ENCODE results near the gene LRRC4C. TPM values are rescaled to one million over a fixed set of nuclear protein-coding genes. Genes with fewer than 3 reads are reported as not detected.
"Not testable (repeated sequence)": the region's sequence is repeated elsewhere in the genome, so short reads cannot be mapped to it uniquely, and the experiment has no call there.

LRRC4C gene
- total RNA-seq, 1 donor from 2014 or later, result 16.9 TPM

GRCh38 chr11:40952479-40952878 is 507.0 kb downstream of the LRRC4C start:
- Mint-ChIP-seq H3K4me3 (no peak overlapping the region), H3K9me3 (peaks cover 5% of the 10 kb centered on the region), H3K27me3 (ENCODE audit: low read depth) (no peaks in the 10 kb centered on the region), H3K27ac (no peak overlapping the region), H3K4me1 (no peaks in the 10 kb centered on the region), H3K36me3 (no peaks in the 10 kb centered on the region)
- no peak for DNase-seq (ENCODE audit: low spot score in 2 of 2, unreplicated experiment in 2 of 2)
- no peak for TF ChIP-seq CTCF (IDR thresholded peaks at IDR 0.05; ENCODE audit: unreplicated experiment)

- H3K27ac Mint-ChIP-seq, result no peak overlapping the region
- H3K9me3 Mint-ChIP-seq, result no peaks in the 10 kb centered on the region
- H3K4me3 Mint-ChIP-seq, result no peak overlapping the region
- no peaks in the 10 kb centered on the region for H3K36me3 Mint-ChIP-seq
- no peak for DNase-seq (ENCODE audit: low spot score in 2 of 2, unreplicated experiment in 2 of 2)
- peaks cover 5% of the 10 kb centered on the region for H3K4me1 Mint-ChIP-seq
- H3K27me3 Mint-ChIP-seq (ENCODE audit: low read depth), result peaks cover 9% of the 10 kb centered on the region
- no peak for TF ChIP-seq CTCF (IDR thresholded peaks at IDR 0.05; ENCODE audit: unreplicated experiment)
Observed at GRCh38 chr11:40938002-40938401, 521.5 kb downstream of the LRRC4C start.

- Mint-ChIP-seq H3K36me3 (no peaks in the 10 kb centered on the region), H3K4me3 (no peak overlapping the region), H3K9me3 (no peaks in the 10 kb centered on the region), H3K27me3 (ENCODE audit: low read depth) (no peaks in the 10 kb centered on the region), H3K4me1 (no peaks in the 10 kb centered on the region), H3K27ac (no peak overlapping the region)
- TF ChIP-seq CTCF (IDR thresholded peaks at IDR 0.05; ENCODE audit: unreplicated experiment), result no peak
- no peak for DNase-seq (ENCODE audit: low spot score in 2 of 2, unreplicated experiment in 2 of 2)
Observed at GRCh38 chr11:40924915-40925314, 534.5 kb downstream of the LRRC4C start.

- H3K27me3 Mint-ChIP-seq (ENCODE audit: low read depth), result no peaks in the 10 kb centered on the region
- H3K4me3 Mint-ChIP-seq, result no peak overlapping the region
- H3K27ac Mint-ChIP-seq, result no peak overlapping the region
- DNase-seq (ENCODE audit: low spot score in 2 of 2, unreplicated experiment in 2 of 2), result no peak
- H3K4me1 Mint-ChIP-seq, result no peaks in the 10 kb centered on the region
- H3K9me3 Mint-ChIP-seq, result no peaks in the 10 kb centered on the region
- H3K36me3 Mint-ChIP-seq, result no peaks in the 10 kb centered on the region
- TF ChIP-seq CTCF (IDR thresholded peaks at IDR 0.05; ENCODE audit: unreplicated experiment), result no peak
Observed at GRCh38 chr11:40921246-40921645, 538.2 kb downstream of the LRRC4C start.

- H3K9me3 Mint-ChIP-seq, result peaks cover 24% of the 10 kb centered on the region
- not testable (repeated sequence) for H3K27ac Mint-ChIP-seq; H3K27me3 Mint-ChIP-seq (ENCODE audit: low read depth); DNase-seq (ENCODE audit: low spot score in 2 of 2, unreplicated experiment in 2 of 2); H3K4me3 Mint-ChIP-seq; H3K36me3 Mint-ChIP-seq; H3K4me1 Mint-ChIP-seq
Observed at GRCh38 chr11:40910774-40911173, 548.7 kb downstream of the LRRC4C start.

- Mint-ChIP-seq H3K27ac (no peak overlapping the region), H3K4me1 (peaks cover 3% of the 10 kb centered on the region), H3K36me3 (no peaks in the 10 kb centered on the region), H3K27me3 (ENCODE audit: low read depth) (no peaks in the 10 kb centered on the region), H3K9me3 (peaks cover 4% of the 10 kb centered on the region), H3K4me3 (no peak overlapping the region)
- DNase-seq (ENCODE audit: low spot score in 2 of 2, unreplicated experiment in 2 of 2), result no peak
- TF ChIP-seq CTCF (IDR thresholded peaks at IDR 0.05; ENCODE audit: unreplicated experiment), result no peak
Observed at GRCh38 chr11:40894501-40894900, 565.0 kb downstream of the LRRC4C start.

Measured in mesothelial cell of epicardium (in vitro differentiated cells).